ENCODE data around the gene IRF2BP2. TPM values are rescaled to one million over a fixed set of nuclear protein-coding genes. Genes with fewer than 3 reads are reported as not detected.

IRF2BP2 gene
- total and polyA plus RNA-seq, 2 of the 13 experiments (the other 11 are each of a cell fraction or from before 2014, with no cell fraction given), result 140 to 147 TPM

DNA sequence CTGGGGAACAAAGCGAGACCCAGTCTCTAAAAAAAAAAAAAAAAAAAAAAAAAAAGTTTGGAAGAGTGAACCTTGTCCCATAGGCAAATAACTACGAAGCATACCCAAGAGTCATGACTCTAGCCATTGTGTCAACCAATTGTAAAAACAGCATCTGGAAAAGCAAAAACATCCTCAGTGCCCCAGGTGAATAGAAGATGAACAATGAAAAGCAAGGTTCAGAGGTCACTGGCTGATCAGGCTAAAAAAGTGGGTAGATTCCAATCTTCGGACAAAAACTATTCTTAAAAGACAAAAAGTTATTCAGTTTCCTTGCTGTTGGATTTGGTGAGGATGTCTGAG lies 11.1 kb upstream of the IRF2BP2 start (continued):
- TF ChIP-seq, protein P1, sequence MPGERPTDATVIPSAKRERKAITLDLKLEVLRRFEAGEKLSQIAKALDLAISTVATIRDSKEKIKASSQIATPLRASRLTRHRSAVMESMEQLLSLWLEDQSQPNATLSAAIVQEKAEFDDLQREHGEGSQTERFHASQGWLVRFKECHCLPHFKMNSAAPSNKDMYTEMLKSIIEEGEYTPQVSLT (CRISPR knock-in tag; IDR thresholded peaks at IDR 0.05; ENCODE audit: borderline replicate concordance, low read depth), result no peak
- no peak for TF ChIP-seq NFIB (CRISPR knock-in tag; IDR thresholded peaks at IDR 0.05; ENCODE audit: borderline replicate concordance)
- no peak for TF ChIP-seq PAF1 (CRISPR knock-in tag; IDR thresholded peaks at IDR 0.05)
- TF ChIP-seq ZIK1 (CRISPR knock-in tag; IDR thresholded peaks at IDR 0.05; ENCODE audit: borderline replicate concordance, low read depth), result no peak
- TF ChIP-seq GLI4 (CRISPR knock-in tag; IDR thresholded peaks at IDR 0.05; ENCODE audit: borderline replicate concordance), result no peak
- TF ChIP-seq, protein P2, sequence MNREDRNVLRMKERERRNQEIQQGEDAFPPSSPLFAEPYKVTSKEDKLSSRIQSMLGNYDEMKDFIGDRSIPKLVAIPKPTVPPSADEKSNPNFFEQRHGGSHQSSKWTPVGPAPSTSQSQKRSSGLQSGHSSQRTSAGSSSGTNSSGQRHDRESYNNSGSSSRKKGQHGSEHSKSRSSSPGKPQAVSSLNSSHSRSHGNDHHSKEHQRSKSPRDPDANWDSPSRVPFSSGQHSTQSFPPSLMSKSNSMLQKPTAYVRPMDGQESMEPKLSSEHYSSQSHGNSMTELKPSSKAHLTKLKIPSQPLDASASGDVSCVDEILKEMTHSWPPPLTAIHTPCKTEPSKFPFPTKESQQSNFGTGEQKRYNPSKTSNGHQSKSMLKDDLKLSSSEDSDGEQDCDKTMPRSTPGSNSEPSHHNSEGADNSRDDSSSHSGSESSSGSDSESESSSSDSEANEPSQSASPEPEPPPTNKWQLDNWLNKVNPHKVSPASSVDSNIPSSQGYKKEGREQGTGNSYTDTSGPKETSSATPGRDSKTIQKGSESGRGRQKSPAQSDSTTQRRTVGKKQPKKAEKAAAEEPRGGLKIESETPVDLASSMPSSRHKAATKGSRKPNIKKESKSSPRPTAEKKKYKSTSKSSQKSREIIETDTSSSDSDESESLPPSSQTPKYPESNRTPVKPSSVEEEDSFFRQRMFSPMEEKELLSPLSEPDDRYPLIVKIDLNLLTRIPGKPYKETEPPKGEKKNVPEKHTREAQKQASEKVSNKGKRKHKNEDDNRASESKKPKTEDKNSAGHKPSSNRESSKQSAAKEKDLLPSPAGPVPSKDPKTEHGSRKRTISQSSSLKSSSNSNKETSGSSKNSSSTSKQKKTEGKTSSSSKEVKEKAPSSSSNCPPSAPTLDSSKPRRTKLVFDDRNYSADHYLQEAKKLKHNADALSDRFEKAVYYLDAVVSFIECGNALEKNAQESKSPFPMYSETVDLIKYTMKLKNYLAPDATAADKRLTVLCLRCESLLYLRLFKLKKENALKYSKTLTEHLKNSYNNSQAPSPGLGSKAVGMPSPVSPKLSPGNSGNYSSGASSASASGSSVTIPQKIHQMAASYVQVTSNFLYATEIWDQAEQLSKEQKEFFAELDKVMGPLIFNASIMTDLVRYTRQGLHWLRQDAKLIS (CRISPR knock-in tag; IDR thresholded peaks at IDR 0.05), result no peak
- no peak for TF ChIP-seq ZNF577 (CRISPR knock-in tag; IDR thresholded peaks at IDR 0.05; ENCODE audit: borderline replicate concordance, low read depth)
- TF ChIP-seq ZNF782 (CRISPR knock-in tag; IDR thresholded peaks at IDR 0.05; ENCODE audit: borderline replicate concordance), result no peak
- no peak for TF ChIP-seq DNMT1 (CRISPR knock-in tag; IDR thresholded peaks at IDR 0.05)
- TF ChIP-seq ZNF616 (CRISPR knock-in tag; IDR thresholded peaks at IDR 0.05; ENCODE audit: low read depth), result no peak
- no peak for TF ChIP-seq ZNF546 (CRISPR knock-in tag; conservative IDR thresholded peaks at IDR 0.05)
- no peak for TF ChIP-seq SETDB1 (CRISPR knock-in tag; IDR thresholded peaks at IDR 0.05; ENCODE audit: borderline replicate concordance)
- TF ChIP-seq, protein P3, sequence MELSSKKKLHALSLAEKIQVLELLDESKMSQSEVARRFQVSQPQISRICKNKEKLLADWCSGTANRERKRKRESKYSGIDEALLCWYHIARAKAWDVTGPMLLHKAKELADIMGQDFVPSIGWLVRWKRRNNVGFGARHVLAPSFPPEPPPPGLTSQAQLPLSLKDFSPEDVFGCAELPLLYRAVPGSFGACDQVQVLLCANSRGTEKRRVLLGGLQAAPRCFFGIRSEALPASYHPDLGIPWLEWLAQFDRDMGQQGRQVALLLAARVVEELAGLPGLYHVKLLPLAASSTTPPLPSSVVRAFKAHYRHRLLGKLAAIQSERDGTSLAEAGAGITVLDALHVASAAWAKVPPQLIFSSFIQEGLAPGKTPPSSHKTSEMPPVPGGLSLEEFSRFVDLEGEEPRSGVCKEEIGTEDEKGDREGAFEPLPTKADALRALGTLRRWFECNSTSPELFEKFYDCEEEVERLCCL (CRISPR knock-in tag; IDR thresholded peaks at IDR 0.05; ENCODE audit: borderline replicate concordance), result no peak
- TF ChIP-seq KAT2B (IDR thresholded peaks at IDR 0.05; ENCODE audit: borderline replicate concordance, low read depth, low read length), result no peak
- peak; percentile 56; the same call in 1 of the 2 replicates for TF ChIP-seq CHD4 (IDR thresholded peaks at IDR 0.05; ENCODE audit: borderline replicate concordance, low read length)
- TF ChIP-seq IRX3 (CRISPR knock-in tag; IDR thresholded peaks at IDR 0.05; ENCODE audit: borderline replicate concordance, low read depth), result no peak
- no peak for TF ChIP-seq SNAI1 (CRISPR knock-in tag; IDR thresholded peaks at IDR 0.05; ENCODE audit: borderline replicate concordance)
- TF ChIP-seq, protein P4, sequence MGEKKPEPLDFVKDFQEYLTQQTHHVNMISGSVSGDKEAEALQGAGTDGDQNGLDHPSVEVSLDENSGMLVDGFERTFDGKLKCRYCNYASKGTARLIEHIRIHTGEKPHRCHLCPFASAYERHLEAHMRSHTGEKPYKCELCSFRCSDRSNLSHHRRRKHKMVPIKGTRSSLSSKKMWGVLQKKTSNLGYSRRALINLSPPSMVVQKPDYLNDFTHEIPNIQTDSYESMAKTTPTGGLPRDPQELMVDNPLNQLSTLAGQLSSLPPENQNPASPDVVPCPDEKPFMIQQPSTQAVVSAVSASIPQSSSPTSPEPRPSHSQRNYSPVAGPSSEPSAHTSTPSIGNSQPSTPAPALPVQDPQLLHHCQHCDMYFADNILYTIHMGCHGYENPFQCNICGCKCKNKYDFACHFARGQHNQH (CRISPR knock-in tag; IDR thresholded peaks at IDR 0.05), result no peak
- TF ChIP-seq ZBTB42 (CRISPR knock-in tag; IDR thresholded peaks at IDR 0.05), result peak; percentile 79; the same call in 1 of the 2 replicates
- no peak for TF ChIP-seq KLF13 (CRISPR knock-in tag; IDR thresholded peaks at IDR 0.05)
- TF ChIP-seq, protein P5, sequence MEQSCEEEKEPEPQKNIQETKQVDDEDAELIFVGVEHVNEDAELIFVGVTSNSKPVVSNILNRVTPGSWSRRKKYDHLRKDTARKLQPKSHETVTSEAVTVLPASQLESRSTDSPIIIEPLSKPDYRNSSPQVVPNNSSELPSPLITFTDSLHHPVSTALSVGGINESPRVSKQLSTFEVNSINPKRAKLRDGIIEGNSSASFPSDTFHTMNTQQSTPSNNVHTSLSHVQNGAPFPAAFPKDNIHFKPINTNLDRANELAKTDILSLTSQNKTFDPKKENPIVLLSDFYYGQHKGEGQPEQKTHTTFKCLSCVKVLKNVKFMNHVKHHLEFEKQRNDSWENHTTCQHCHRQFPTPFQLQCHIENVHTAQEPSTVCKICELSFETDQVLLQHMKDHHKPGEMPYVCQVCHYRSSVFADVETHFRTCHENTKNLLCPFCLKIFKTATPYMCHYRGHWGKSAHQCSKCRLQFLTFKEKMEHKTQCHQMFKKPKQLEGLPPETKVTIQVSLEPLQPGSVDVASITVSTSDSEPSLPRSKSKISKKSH (CRISPR knock-in tag; IDR thresholded peaks at IDR 0.05; ENCODE audit: borderline replicate concordance), result no peak
- no peak for TF ChIP-seq REL (CRISPR knock-in tag; conservative IDR thresholded peaks at IDR 0.05)

Data from HepG2 (cell line).